ENCODE data around the gene KCNQ2.

DNA sequence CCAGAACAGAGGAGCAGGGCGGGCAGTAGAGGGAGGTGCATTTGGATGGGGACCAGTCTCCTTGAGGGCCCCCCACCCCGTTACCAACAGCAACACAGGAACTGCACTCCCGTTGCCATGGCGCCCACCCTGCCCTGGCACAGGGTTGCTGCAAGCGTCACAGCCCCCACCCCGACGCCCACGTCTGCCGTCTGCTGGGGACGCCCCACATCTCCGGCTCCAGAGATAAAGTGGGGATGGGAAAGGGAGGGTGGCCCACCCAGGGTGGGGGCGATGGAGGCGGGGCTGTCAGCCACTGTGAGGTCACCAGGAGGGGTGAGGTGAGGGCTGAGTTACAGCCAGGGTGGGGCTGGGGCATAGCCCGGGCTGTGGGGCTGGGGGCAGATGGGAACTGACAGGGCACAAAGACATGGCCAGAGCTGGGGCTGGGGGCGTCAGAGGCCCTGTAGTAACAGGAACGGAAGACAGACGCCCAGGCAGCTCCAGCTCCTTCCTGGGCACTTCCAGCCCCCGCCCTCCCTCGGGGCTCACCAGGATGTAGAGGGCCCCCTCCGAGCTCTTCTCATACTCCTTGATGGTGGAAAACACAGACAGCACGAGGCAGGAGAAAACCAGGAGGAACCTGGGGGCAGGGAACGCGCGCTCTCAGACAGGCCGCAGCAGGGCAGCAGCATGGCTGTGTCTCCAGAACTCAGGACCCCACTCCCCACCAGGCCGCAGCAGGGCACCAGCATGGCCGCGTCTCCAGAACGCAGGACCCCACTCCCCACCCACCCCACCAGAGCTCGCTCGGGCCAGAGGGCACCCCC, 26.0 kb downstream of the KCNQ2 start:
- TF ChIP-seq POLR2A (IDR thresholded peaks at IDR 0.05; ENCODE audit: low read depth, low read length) (no peak), POLR2AphosphoS5 (IDR thresholded peaks at IDR 0.05; ENCODE audit: low read depth, low read length) (no peak)
